IPS DF 6.9 (cell line): Measurements from ENCODE around the gene FNTB.

ENCODE experiments used
- DNase-seq: peaks from one replicate; pipeline ENCODE4 v3.0.0-alpha.2; 2013; ENCODE audit warnings: low read depth, low spot score
- H3K27ac ChIP-seq: one replicate; pipeline ENCODE4 v1.5.1; 2013; ENCODE audit warnings: low read length, control low read depth
- H3K27me3 ChIP-seq: 2 replicates; pipeline ENCODE4 v1.6.1; 2013; ENCODE audit warnings: mild to moderate bottlenecking, low read length; ENCODE audit not compliant: control insufficient read depth, insufficient read depth
- H3K36me3 ChIP-seq: 2 replicates; pipeline ENCODE4 v1.6.1; 2013; ENCODE audit warnings: low read length; ENCODE audit not compliant: control insufficient read depth, insufficient read depth
- H3K4me1 ChIP-seq: 2 replicates; pipeline ENCODE4 v1.6.1; 2013; ENCODE audit warnings: low read length; ENCODE audit not compliant: control insufficient read depth, insufficient read depth
- H3K4me3 ChIP-seq: 2 replicates; pipeline ENCODE4 v1.5.1; 2013; ENCODE audit warnings: mild to moderate bottlenecking, low read length
- H3K9me3 ChIP-seq: 2 replicates; pipeline ENCODE4 v1.6.1; 2013; ENCODE audit warnings: low read length, inconsistent platforms; ENCODE audit not compliant: control insufficient read depth, insufficient read depth
- whole genome bisulfite sequencing: extraction: QIAGEN DNeasy Blood & Tissue Kit; methylation state at CpG from one replicate; pipeline ENCODE4 v1.1.7; 2013; ENCODE audit warnings: mixed read lengths, missing lambda C conversion rate; ENCODE audit not compliant: insufficient read length, insufficient coverage; 5-methylcytosine and 5-hydroxymethylcytosine counted together

The FNTB gene

GRCh38 chr14:65045709-65046108 lies 59.0 kb downstream of the FNTB start:
- Histone ChIP-seq H3K27me3 (no peaks in the 10 kb centered on the region), H3K9me3 (no peaks in the 10 kb centered on the region), H3K4me1 (no peaks in the 10 kb centered on the region), H3K27ac (no peak overlapping the region), H3K36me3 (no peaks in the 10 kb centered on the region; the same call in 1 of the 2 replicates), H3K4me3 (no peak overlapping the region)
- WGBS, result no CpG with 5 or more reads among the region's 4 CpGs
- no peak for DNase-seq

- peaks cover 9% of the 10 kb centered on the region; the same call in 1 of the 2 replicates for H3K36me3 ChIP-seq
Observed at GRCh38 chr14:65052832-65053231, 66.1 kb downstream of the FNTB start.

GRCh38 chr14:65053466-65053865 lies 66.8 kb downstream of the FNTB start:
- no CpG with 5 or more reads among the region's 3 CpGs for WGBS

More at GRCh38 chr14:65052832-65053231, 66.1 kb downstream of the FNTB start:
- Histone ChIP-seq H3K4me3 (no peak overlapping the region), H3K27me3 (no peaks in the 10 kb centered on the region), H3K27ac (no peak overlapping the region), H3K4me1 (no peaks in the 10 kb centered on the region), H3K9me3 (no peaks in the 10 kb centered on the region)
- no peak for DNase-seq
- WGBS, result no CpG with 5 or more reads among the region's 4 CpGs

GRCh38 chr14:65054471-65055085 lies 67.9 kb downstream of the FNTB start:
- no CpG with 5 or more reads among the region's 23 CpGs for WGBS
- H3K9me3 ChIP-seq, result no peaks in the 10 kb centered on the region
- peaks cover 9% of the 10 kb centered on the region; the same call in 1 of the 2 replicates for H3K36me3 ChIP-seq
- H3K4me1 ChIP-seq, result no peaks in the 10 kb centered on the region
- no peak for DNase-seq
- H3K27ac ChIP-seq, result no peak overlapping the region
- no peaks in the 10 kb centered on the region for H3K27me3 ChIP-seq
- H3K4me3 ChIP-seq, result no peak overlapping the region

More at GRCh38 chr14:65053466-65053865, 66.8 kb downstream of the FNTB start:
- Histone ChIP-seq H3K27ac (no peak overlapping the region), H3K27me3 (no peaks in the 10 kb centered on the region), H3K36me3 (peaks cover 9% of the 10 kb centered on the region; the same call in 1 of the 2 replicates), H3K4me3 (no peak overlapping the region), H3K9me3 (no peaks in the 10 kb centered on the region), H3K4me1 (no peaks in the 10 kb centered on the region)
- DNase-seq, result no peak

GRCh38 chr14:65057695-65058094 lies 71.0 kb downstream of the FNTB start:
- peaks cover 21% of the 10 kb centered on the region for H3K36me3 ChIP-seq

GRCh38 chr14:65062096-65063075 lies 75.7 kb downstream of the FNTB start:
- Histone ChIP-seq H3K9me3 (no peaks in the 10 kb centered on the region), H3K27ac (no peak overlapping the region), H3K4me3 (no peak overlapping the region), H3K27me3 (no peaks in the 10 kb centered on the region), H3K4me1 (no peaks in the 10 kb centered on the region), H3K36me3 (peaks cover 12% of the 10 kb centered on the region)
- DNase-seq, result no peak
- no CpG with 5 or more reads among the region's 16 CpGs for WGBS

More at GRCh38 chr14:65057695-65058094, 71.0 kb downstream of the FNTB start:
- DNase-seq, result no peak
- H3K4me1 ChIP-seq, result no peaks in the 10 kb centered on the region
- no peak overlapping the region for H3K4me3 ChIP-seq
- H3K27ac ChIP-seq, result no peak overlapping the region
- H3K27me3 ChIP-seq, result no peaks in the 10 kb centered on the region
- H3K9me3 ChIP-seq, result no peaks in the 10 kb centered on the region

GRCh38 chr14:65065719-65066118 lies 79.0 kb downstream of the FNTB start:
- Histone ChIP-seq H3K27ac (no peak overlapping the region), H3K4me1 (no peaks in the 10 kb centered on the region), H3K4me3 (no peak overlapping the region), H3K36me3 (peaks cover 15% of the 10 kb centered on the region), H3K27me3 (no peaks in the 10 kb centered on the region), H3K9me3 (no peaks in the 10 kb centered on the region)
- no peak for DNase-seq
- WGBS, result no CpG with 5 or more reads among the region's 7 CpGs

- H3K4me1 ChIP-seq, result no peaks in the 10 kb centered on the region
- DNase-seq, result no peak
- peaks cover 3% of the 10 kb centered on the region for H3K36me3 ChIP-seq
- H3K27me3 ChIP-seq, result no peaks in the 10 kb centered on the region
- H3K27ac ChIP-seq, result no peak overlapping the region
- H3K9me3 ChIP-seq, result no peaks in the 10 kb centered on the region
- WGBS, result no CpG with 5 or more reads among the region's 5 CpGs
- H3K4me3 ChIP-seq, result no peak overlapping the region
Observed at GRCh38 chr14:65069874-65070413, 83.2 kb downstream of the FNTB start.

GRCh38 chr14:65070471-65070976 lies 83.8 kb downstream of the FNTB start:
- Histone ChIP-seq H3K4me1 (no peaks in the 10 kb centered on the region), H3K4me3 (no peak overlapping the region), H3K36me3 (peaks cover 3% of the 10 kb centered on the region), H3K27ac (no peak overlapping the region), H3K9me3 (no peaks in the 10 kb centered on the region), H3K27me3 (no peaks in the 10 kb centered on the region)
- DNase-seq, result no peak
- WGBS, result no CpG with 5 or more reads among the region's 12 CpGs

GRCh38 chr14:65071544-65071943 lies 84.8 kb downstream of the FNTB start:
- H3K27ac ChIP-seq, result no peak overlapping the region
- H3K4me1 ChIP-seq, result no peaks in the 10 kb centered on the region
- H3K4me3 ChIP-seq, result no peak overlapping the region
- H3K27me3 ChIP-seq, result no peaks in the 10 kb centered on the region
- H3K9me3 ChIP-seq, result no peaks in the 10 kb centered on the region
- peaks cover 3% of the 10 kb centered on the region for H3K36me3 ChIP-seq
- DNase-seq, result no peak
- no CpG with 5 or more reads among the region's 3 CpGs for WGBS
